Measurements from ENCODE around the gene NUTM2G.
"Not testable (repeated sequence)": the region's sequence is repeated elsewhere in the genome, so short reads cannot be mapped to it uniquely, and the experiment has no call there.

The NUTM2G gene

GRCh38 chr9:96983496-96984122 is 55.0 kb downstream of the NUTM2G start:
- not testable (repeated sequence) for H3K4me1 ChIP-seq (ENCODE audit: insufficient read depth, low read length); H3K27me3 ChIP-seq (ENCODE audit: insufficient read depth, low read length); H2AFZ ChIP-seq (ENCODE audit: low read depth, low read length); H3K36me3 ChIP-seq (ENCODE audit: insufficient read depth, low read length); H3K4me3 ChIP-seq (ENCODE audit: low read length); H3K9me3 ChIP-seq (ENCODE audit: low read length)

GRCh38 chr9:96984139-96984538 is 55.5 kb downstream of the NUTM2G start:
- not testable (repeated sequence) for H3K36me3 ChIP-seq (ENCODE audit: insufficient read depth, low read length); H2AFZ ChIP-seq (ENCODE audit: low read depth, low read length); H3K4me3 ChIP-seq (ENCODE audit: low read length); H3K9me3 ChIP-seq (ENCODE audit: low read length); H3K27me3 ChIP-seq (ENCODE audit: insufficient read depth, low read length); H3K4me1 ChIP-seq (ENCODE audit: insufficient read depth, low read length)

GRCh38 chr9:96984887-96985286 is 56.2 kb downstream of the NUTM2G start:
- not testable (repeated sequence) for H3K9me3 ChIP-seq (ENCODE audit: low read length)

More at GRCh38 chr9:96984887-96985286, 56.2 kb downstream of the NUTM2G start:
- not testable (repeated sequence) for H3K27me3 ChIP-seq (ENCODE audit: insufficient read depth, low read length); H3K36me3 ChIP-seq (ENCODE audit: insufficient read depth, low read length); H3K4me3 ChIP-seq (ENCODE audit: low read length); H2AFZ ChIP-seq (ENCODE audit: low read depth, low read length); H3K4me1 ChIP-seq (ENCODE audit: insufficient read depth, low read length)

Data from neuron (in vitro differentiated cells).